B cell (primary cell): ENCODE measurements around the gene KIR2DL4. TPM values are rescaled to one million over a fixed set of nuclear protein-coding genes. Genes with fewer than 3 reads are reported as not detected.
"Not testable (repeated sequence)": the region's sequence is repeated elsewhere in the genome, so short reads cannot be mapped to it uniquely, and the experiment has no call there.

ENCODE experiments used
- ATAC-seq: fragments of 200-7000 bp; cut with Tn5 transposase; one replicate; pipeline ENCODE4 v1.10.0; 2021; ENCODE audit warnings: low read depth, mild to moderate bottlenecking, moderate number of reproducible peaks, moderate library complexity
- CTCF ChIA-PET: fragments of 350-600 bp; sonication (Branson Sonifier 250); formaldehyde crosslinking; loops from one replicate; lab custom pipeline; 2021; ENCODE audit warnings: antibody characterized with exemption, inconsistent platforms; lab: Charles Lee
- POLR2A ChIA-PET: fragments of 350-600 bp; sonication (Branson Sonifier 250); formaldehyde crosslinking; loops from one replicate; lab custom pipeline; 2021; ENCODE audit warnings: antibody characterized with exemption; lab: Charles Lee
- DNase-seq: peaks from one replicate; pipeline ENCODE4 v3.0.0; 2013
- H2AFZ ChIP-seq: 2 replicates; pipeline ENCODE4 v1.6.1; 2012; ENCODE audit warnings: mild to moderate bottlenecking, low read depth, low read length; ENCODE audit not compliant: insufficient read depth, poor library complexity, severe bottlenecking
- H3K27ac ChIP-seq, 2 donors: 1 replicate in 1 of 2; 2 replicates in 1 of 2; pipeline ENCODE4 v1.5.1; 2012 to 2013; ENCODE audit warnings: low read length in 2 of 2, mild to moderate bottlenecking in 2 of 2, moderate library complexity in 1 of 2
- H3K27me3 ChIP-seq, 4 experiments: fragments of 200-600 bp in 1 of 4; sonication (generic) in 1 of 4; replicated peaks in 1 of 4; 1 replicate in 2 of 4; 2 replicates in 2 of 4; pipeline versions ENCODE4 v1.6.1 to v1.7.0; 2013 to 2016; ENCODE audit warnings: low read length in 3 of 4, mild to moderate bottlenecking in 2 of 4, mixed read lengths in 1 of 4, moderate library complexity in 1 of 4; ENCODE audit not compliant: insufficient read depth in 4 of 4, control insufficient read depth in 3 of 4; ENCODE audit errors: control extremely low read depth in 1 of 4
- H3K36me3 ChIP-seq, 2 experiments: replicated peaks in 1 of 2; 1 replicate in 1 of 2; 2 replicates in 1 of 2; pipeline versions ENCODE4 v1.6.1 to v1.7.1; 2013; ENCODE audit warnings: low read length in 1 of 2; ENCODE audit not compliant: insufficient read depth in 2 of 2, control insufficient read depth in 1 of 2; ENCODE audit errors: control extremely low read depth in 1 of 2, extremely low read depth in 1 of 2
- H3K4me1 ChIP-seq, 2 donors: fragments of 200-600 bp in 1 of 2; sonication (generic) in 1 of 2; 1 replicate in 1 of 2; 2 replicates in 1 of 2; pipeline versions ENCODE4 v1.5.1 to v1.6.1; 2013 to 2017; ENCODE audit warnings: low read length in 2 of 2; ENCODE audit not compliant: control insufficient read depth in 2 of 2, insufficient read depth in 2 of 2
- H3K4me2 ChIP-seq: replicated peaks from 2 replicates; pipeline ENCODE3; 2012; ENCODE audit warnings: mild to moderate bottlenecking, low read depth, low read length; ENCODE audit not compliant: poor library complexity, severe bottlenecking
- H3K4me3 ChIP-seq, 5 experiments: fragments of 200-600 bp in 1 of 5; sonication (generic) in 1 of 5; 1 replicate in 3 of 5; 2 replicates in 2 of 5; pipeline versions ENCODE4 v1.5.1 to v1.7.0; 2011 to 2016; ENCODE audit warnings: low read length in 4 of 5, mild to moderate bottlenecking in 4 of 5, low read depth in 2 of 5, control low read depth in 1 of 5, moderate library complexity in 1 of 5; ENCODE audit not compliant: insufficient read depth in 1 of 5; ENCODE audit errors: control extremely low read depth in 1 of 5, extremely low read depth in 1 of 5
- H3K79me2 ChIP-seq: fragments of 200-600 bp; sonication (generic); one replicate; pipeline ENCODE4 v1.6.0; 2016; ENCODE audit warnings: low read length; ENCODE audit not compliant: control insufficient read depth, insufficient read depth
- H3K9ac ChIP-seq: fragments of 200-600 bp; sonication (generic); 2 replicates; pipeline ENCODE4 v1.6.1; 2017; ENCODE audit warnings: mild to moderate bottlenecking, low read length, moderate library complexity
- H3K9me3 ChIP-seq, 3 donors: one replicate each; pipeline versions ENCODE4 v1.6.1 to v1.7.1; 2013; ENCODE audit warnings: low read length in 2 of 3; ENCODE audit not compliant: control insufficient read depth in 2 of 3, insufficient read depth in 1 of 3; ENCODE audit errors: control extremely low read depth in 1 of 3
- H4K20me1 ChIP-seq: 2 replicates; pipeline ENCODE4 v1.6.0; 2012; ENCODE audit warnings: mild to moderate bottlenecking, low read length; ENCODE audit not compliant: insufficient read depth, control insufficient read depth, poor library complexity, severe bottlenecking
- H3K27ac Mint-ChIP-seq: one replicate; pipeline ENCODE4 v1.8.0; 2021; ENCODE audit warnings: mixed read lengths
- H3K27me3 Mint-ChIP-seq: one replicate; pipeline ENCODE4 v1.8.0; 2021; ENCODE audit warnings: mixed read lengths
- H3K4me1 Mint-ChIP-seq: one replicate; pipeline ENCODE4 v1.8.0; 2021; ENCODE audit warnings: mixed read lengths
- H3K4me3 Mint-ChIP-seq: one replicate; pipeline ENCODE4 v1.8.0; 2021; ENCODE audit warnings: mixed read lengths
- H3K9me3 Mint-ChIP-seq: one replicate; pipeline ENCODE4 v1.8.0; 2022; ENCODE audit warnings: mixed read lengths; ENCODE audit not compliant: insufficient read depth
- CTCF ChIP-seq: fragments of 200-600 bp; IDR thresholded peaks from one replicate; pipeline ENCODE4 v1.8.0; 2022; ENCODE audit warnings: antibody characterized with exemption, mild to moderate bottlenecking
- EZH2 ChIP-seq: IDR thresholded peaks from 2 replicates; pipeline ENCODE4 v1.6.1; 2012; ENCODE audit warnings: borderline replicate concordance, low read depth, mild to moderate bottlenecking, moderate library complexity, low read length; ENCODE audit not compliant: insufficient read depth, poor library complexity, severe bottlenecking
- WGBS: methylation state at CpG from one replicate; pipeline ENCODE4 v1.1.5; 2013; ENCODE audit warnings: missing lambda C conversion rate; ENCODE audit not compliant: insufficient coverage; 5-methylcytosine and 5-hydroxymethylcytosine counted together
- intact Hi-C: fragments of 100-400 bp; cut with micrococcal nuclease; formaldehyde crosslinking; loops from one replicate; pipeline ENCODE4 v1.10.0; 2022
- polyA minus RNA-seq: library from RNA; depleted of rRNA, polyadenylated mRNA; stranded (reverse); fragments of >200 nt; gene quantifications from 2 replicates; pipeline ENCODE4 v1.2.3, GENCODE V29; 2012
- polyA plus RNA-seq: library from polyadenylated mRNA; depleted of rRNA; stranded (reverse); fragments of >200 nt; gene quantifications from 2 replicates; pipeline ENCODE4 v1.2.3, GENCODE V29; 2012
- total RNA-seq, 2 donors: library from RNA; stranded (reverse); fragments of 120-200 nt in 1 of 2; gene quantifications; 1 replicate in 1 of 2; 2 replicates in 1 of 2; pipeline versions ENCODE4 v1.2.3 to v1.2.4, GENCODE V29; 2013 to 2022

KIR2DL4 gene
- total RNA-seq: not detected in 2 replicates
- not detected for total RNA-seq (2013)
- not detected in 2 replicates for polyA plus RNA-seq
- polyA minus RNA-seq: not detected in 2 replicates

- 60% methylated on average over 8 of the region's 10 CpGs for WGBS
- H3K27me3 Mint-ChIP-seq: peaks cover 47% of the 10 kb centered on the region
- H3K4me3 Mint-ChIP-seq: no peak within 1 kb of the TSS
- peaks cover 3% of the 10 kb centered on the region for H3K9me3 Mint-ChIP-seq
- Histone ChIP-seq H3K4me1 (no peaks in the 10 kb centered on the region), H3K27ac (no peak within 1 kb of the TSS), H3K4me2 (no peak within 1 kb of the TSS), H3K36me3 (no peaks in the 10 kb centered on the region), H3K9me3 (peaks cover 0 to 11% (median 0%) of the 10 kb centered on the region in 3 donors), H2AFZ (no peak within 1 kb of the TSS), H4K20me1 (no peaks in the 10 kb centered on the region), H3K9ac (no peak within 1 kb of the TSS), H3K4me3 (no peak within 1 kb of the TSS), H3K79me2 (no peaks in the 10 kb centered on the region), H3K27me3 (peaks cover 0 to 8% (median 4%) of the 10 kb centered on the region in 4 experiments)
- ChIA-PET CTCF (no interaction called here), POLR2A (no interaction called here)
- TF ChIP-seq CTCF: no peak
- TF ChIP-seq EZH2: no peak
- no peak within 1 kb of the TSS for H3K27ac Mint-ChIP-seq
- intact Hi-C loops: no loop called here
- ATAC-seq: no peak
- H3K4me1 Mint-ChIP-seq: no peaks in the 10 kb centered on the region
- DNase-seq: no peak
Observed at GRCh38 chr19:54803410-54803809, at the start of gene KIR2DL4. Gene KIR2DL4 (plus strand): TSS chr19:54803610. CDS start chr19:54803652, 42 bp downstream.

GRCh38 chr19:54756204-54757110 is 47.0 kb upstream of the KIR2DL4 start:
- H3K4me3 ChIP-seq, H3K27ac Mint-ChIP-seq, H3K36me3 ChIP-seq, H3K4me1 ChIP-seq, H3K27me3 Mint-ChIP-seq, POLR2A ChIA-PET, H3K9me3 Mint-ChIP-seq, H3K27me3 ChIP-seq, H4K20me1 ChIP-seq, H3K27ac ChIP-seq, H3K4me3 Mint-ChIP-seq, H3K79me2 ChIP-seq, DNase-seq, H2AFZ ChIP-seq, H3K4me2 ChIP-seq, intact Hi-C loops, H3K9ac ChIP-seq, CTCF ChIA-PET, ATAC-seq, H3K9me3 ChIP-seq, H3K4me1 Mint-ChIP-seq: not testable (repeated sequence)
- WGBS: 83% methylated on average over 9 of the region's 12 CpGs

- CTCF ChIA-PET, H3K79me2 ChIP-seq, H3K4me3 ChIP-seq, H3K27ac Mint-ChIP-seq, H3K27me3 ChIP-seq, H3K9me3 ChIP-seq, H3K4me1 Mint-ChIP-seq, H3K4me3 Mint-ChIP-seq, H3K4me2 ChIP-seq, H3K27me3 Mint-ChIP-seq, H2AFZ ChIP-seq, H4K20me1 ChIP-seq, H3K4me1 ChIP-seq, POLR2A ChIA-PET, intact Hi-C loops, H3K9ac ChIP-seq, ATAC-seq, H3K9me3 Mint-ChIP-seq, H3K36me3 ChIP-seq, H3K27ac ChIP-seq, DNase-seq: not testable (repeated sequence)
- WGBS: 77% methylated on average over 5 of the region's 6 CpGs
Observed at GRCh38 chr19:54758577-54758976, 44.8 kb upstream of the KIR2DL4 start.
